Cortex of kidney (tissue), 1 donor: ENCODE measurements around the gene KPNA6.
"Not testable (repeated sequence)": the region's sequence is repeated elsewhere in the genome, so short reads cannot be mapped to it uniquely, and the experiment has no call there.

ENCODE experiments used
- DNase-seq: peaks from one replicate; lab custom pipeline; 2025; lab: John Stamatoyannopoulos, UW

Gene KPNA6

DNA sequence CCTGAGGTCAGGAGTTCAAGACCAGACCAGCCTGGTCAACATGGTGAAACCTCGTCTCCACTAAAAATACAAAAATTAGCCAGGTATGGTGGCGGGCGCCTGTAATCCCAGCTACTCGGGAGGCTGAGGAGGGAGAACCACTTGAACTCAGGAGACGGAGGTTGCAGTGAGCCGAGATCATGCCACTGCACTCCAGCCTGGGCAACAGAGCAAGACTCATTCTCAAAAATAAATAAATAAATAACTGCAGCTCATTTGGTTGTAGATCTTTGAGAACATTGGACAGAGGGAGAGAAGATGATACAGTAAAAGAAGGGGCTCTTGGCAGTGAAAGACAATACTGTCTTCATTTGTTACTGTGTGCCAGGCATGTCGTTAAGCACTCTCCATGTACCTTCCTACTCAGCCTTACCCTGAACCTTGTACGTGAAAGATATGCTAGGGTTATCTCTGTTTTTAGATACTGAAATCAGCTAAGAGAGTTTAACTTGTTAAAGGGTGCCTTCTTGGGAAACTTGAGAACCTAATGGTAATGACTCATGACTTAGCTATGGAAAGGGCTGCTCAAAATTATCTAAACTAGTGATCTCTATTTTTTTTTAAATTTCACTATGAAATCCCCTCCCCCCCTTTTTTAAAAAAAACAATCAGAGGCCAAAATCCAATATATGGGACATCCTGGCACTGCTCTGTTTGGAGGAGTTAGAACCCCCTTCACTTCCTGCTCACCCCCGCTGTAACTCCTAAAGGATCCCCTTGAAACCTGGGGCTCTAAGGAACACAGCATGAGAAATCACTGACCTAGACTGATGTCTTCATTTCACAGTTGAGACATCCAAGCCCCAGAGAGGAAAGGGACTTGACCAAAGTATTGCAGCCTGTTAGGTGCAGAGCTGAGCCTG lies 6.8 kb upstream of the KPNA6 start:
- no peak for DNase-seq

DNA sequence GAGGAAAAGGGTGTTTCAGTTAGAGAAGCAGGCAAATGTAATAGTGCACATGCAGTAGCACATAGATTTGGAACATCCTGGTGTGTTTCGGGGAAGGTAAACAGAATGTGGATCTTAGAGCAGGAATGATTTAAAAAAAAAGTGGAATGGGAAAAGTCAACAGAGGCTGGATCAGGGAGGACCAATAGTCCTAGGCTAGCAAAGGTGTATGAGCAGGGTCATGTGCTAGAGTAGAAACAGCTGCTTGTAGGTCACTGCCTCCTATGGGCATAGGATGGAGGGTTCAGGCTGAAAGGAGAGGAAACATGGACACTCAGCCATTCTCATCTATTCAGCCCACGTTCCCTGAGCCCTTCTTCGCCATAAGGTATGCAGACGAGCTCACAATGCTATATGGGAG lies 3.7 kb upstream of the KPNA6 start:
- DNase-seq = no peak

GRCh38 chr1:32105338-32105737 lies 2.5 kb upstream of the KPNA6 start:
- DNase-seq = no peak

GRCh38 chr1:32106663-32107275 lies 1.1 kb upstream of the KPNA6 start:
- DNase-seq = no peak

DNA sequence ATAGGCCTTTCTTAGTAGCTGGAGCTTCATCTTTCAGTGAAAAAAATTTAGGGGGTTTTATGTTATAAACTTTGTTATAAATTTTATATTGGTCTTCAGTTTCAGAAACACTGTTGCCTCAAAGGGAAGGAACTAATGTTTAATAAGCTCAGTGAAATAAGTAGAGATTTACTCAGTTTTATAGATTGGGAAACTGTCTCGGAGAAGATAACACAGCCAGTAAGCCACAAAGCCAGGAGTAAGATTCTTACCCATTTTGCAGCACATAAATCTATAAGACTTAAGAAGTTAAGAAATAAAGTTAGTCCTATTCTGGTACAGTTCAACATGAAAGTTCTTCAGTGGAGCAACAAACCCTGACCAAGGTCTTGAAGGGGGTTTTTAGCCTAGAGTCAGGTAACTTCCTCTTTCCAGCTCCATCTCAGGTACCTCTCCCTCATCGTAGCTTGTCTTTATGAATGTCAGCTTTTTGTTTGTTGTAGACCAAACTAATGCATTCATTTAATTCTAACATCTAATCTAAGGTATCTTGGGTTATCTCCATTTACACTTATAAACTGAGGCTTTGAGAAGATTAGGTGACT lies 3.3 kb downstream of the KPNA6 start:
- no peak for DNase-seq

- DNase-seq = no peak
These were observed 3.9 kb downstream of the KPNA6 start for GRCh38 chr1:32111789-32112188.

GRCh38 chr1:32112806-32113375 lies 5.0 kb downstream of the KPNA6 start:
- DNase-seq = no peak

- DNase-seq = not testable (repeated sequence)
These were observed 5.6 kb downstream of the KPNA6 start for GRCh38 chr1:32113436-32113835.

GRCh38 chr1:32114420-32114819 lies 6.6 kb downstream of the KPNA6 start:
- DNase-seq = no peak

- no peak for DNase-seq
These were observed 7.6 kb downstream of the KPNA6 start for GRCh38 chr1:32115496-32115895.

DNA sequence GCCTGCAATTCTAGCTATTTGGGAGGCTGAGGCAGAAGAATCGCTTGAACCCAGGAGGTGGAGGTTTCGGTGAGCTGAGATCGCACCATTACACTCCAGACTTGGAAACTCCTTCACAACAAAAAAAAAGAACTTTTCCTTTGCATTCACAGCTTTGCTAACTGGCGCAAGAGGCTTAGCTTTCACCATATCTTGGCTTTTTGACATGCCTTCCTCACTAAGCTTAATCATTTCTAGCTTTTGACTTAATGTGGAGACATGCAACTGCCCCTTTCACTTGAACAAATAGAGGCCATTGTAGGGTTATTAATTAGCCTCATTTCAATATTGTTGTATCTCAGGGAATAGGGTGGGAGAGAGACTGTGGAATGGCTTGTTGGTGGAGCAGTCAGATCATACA lies 8.7 kb downstream of the KPNA6 start:
- no peak for DNase-seq

DNA sequence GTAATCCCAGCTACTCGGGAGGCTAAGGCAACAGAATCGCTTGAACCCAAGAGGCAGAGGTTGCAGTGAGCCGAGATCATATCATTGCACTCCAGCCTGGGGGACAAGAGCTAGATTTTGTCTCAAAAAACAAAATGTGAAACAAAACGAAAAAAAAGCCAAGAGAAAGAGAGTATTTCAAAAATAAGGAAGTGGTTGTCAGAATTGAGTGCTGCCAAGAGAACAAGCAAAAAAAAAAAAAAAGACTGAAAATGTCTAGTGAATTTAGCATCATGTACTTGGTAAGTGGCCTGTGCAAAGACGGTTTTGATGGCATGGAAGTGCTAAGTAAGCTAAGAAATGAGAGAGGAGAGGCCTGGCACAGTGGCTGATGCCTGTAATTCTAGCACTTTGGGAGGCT lies 14.3 kb downstream of the KPNA6 start:
- no peak for DNase-seq

DNA sequence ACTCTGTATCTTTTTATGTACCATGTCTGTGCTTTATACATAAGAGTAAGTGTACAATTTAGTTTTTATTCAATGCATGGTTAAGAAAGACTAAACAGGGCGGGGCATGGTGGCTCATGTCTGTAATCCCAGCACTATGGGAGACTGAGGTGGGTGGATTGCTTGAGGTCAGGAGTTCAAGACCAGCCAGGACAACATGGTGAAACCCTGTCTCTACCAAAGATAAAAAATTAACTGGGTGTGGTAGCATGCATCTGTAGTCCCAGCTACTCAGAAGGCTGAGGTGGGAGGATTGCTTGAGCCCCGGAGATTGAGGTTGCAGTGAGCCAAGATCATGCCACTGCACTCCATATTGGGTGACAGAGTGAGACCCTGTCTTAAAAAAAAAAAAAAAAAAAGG lies 15.5 kb downstream of the KPNA6 start:
- not testable (repeated sequence) for DNase-seq

- no peak for DNase-seq
These were observed 17.5 kb downstream of the KPNA6 start for GRCh38 chr1:32125313-32125712.

GRCh38 chr1:32126770-32127169 lies 18.9 kb downstream of the KPNA6 start:
- no peak for DNase-seq

GRCh38 chr1:32127409-32128198 lies 19.7 kb downstream of the KPNA6 start:
- no peak for DNase-seq

DNA sequence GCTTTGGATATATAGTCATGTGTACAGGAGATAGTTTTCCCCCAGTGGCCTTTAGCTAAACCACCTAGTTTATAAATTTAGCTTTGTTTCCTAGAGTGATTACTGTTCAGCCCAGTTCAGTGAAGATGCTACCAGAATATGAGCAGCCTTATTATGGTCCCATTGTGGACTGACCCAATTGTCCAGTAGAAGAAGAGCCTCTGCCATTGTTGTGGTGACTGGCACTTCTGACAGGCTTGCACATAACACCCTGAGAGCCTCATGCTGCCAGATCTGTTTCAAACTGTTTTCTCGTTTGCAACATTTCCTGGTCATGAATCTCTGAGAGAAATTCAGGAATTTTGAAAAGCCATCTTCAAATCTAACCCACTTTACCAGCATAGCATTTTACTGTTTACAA lies 20.6 kb downstream of the KPNA6 start:
- no peak for DNase-seq

DNA sequence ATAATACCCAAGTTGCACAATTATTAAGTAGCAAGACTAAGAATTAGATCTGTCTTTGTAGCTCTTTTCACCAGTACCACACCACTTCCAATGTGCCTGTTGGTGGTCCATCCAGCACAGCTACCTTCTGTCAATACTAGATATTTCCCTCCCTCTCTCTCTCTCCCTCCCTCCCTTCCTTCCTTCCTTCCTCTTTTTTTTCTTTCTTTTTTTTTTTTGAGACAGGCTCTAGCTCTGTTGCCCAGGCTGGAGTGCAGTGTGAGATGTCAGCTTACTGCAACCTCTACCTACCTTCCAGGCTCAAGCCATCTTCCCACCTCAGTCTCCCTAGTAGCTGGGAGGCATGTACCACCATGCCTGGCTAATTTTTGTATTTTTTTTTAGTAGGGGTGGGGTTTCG lies 21.1 kb downstream of the KPNA6 start:
- no peak for DNase-seq

GRCh38 chr1:32133950-32134280 lies 26.1 kb downstream of the KPNA6 start:
- not testable (repeated sequence) for DNase-seq

- DNase-seq = no peak
These were observed 29.3 kb downstream of the KPNA6 start for GRCh38 chr1:32137111-32137510.

- no peak for DNase-seq
These were observed 31.1 kb downstream of the KPNA6 start for GRCh38 chr1:32138965-32139364.
